Measurements from ENCODE around the gene BTBD16.

GRCh38 chr10:122291739-122292138 lies 20.6 kb downstream of the BTBD16 start:
- TF ChIP-seq POLR2AphosphoS5 (IDR thresholded peaks at IDR 0.05; ENCODE audit: insufficient read depth, low read depth, low read length) (no peak), CTCF (IDR thresholded peaks at IDR 0.05; ENCODE audit: extremely low read depth in 1 of 2, insufficient read depth in 1 of 2, low read depth in 1 of 2, low read length in 2 of 2) (no peak), EZH2 (IDR thresholded peaks at IDR 0.05; ENCODE audit: borderline replicate concordance, low read depth, low read length, severe bottlenecking) (no peak), GATA2 (IDR thresholded peaks at IDR 0.05; ENCODE audit: insufficient read depth, insufficient read length, low read depth, low read length) (no peak)
